Measurements from ENCODE around the gene DCHS1.

The DCHS1 gene

DNA sequence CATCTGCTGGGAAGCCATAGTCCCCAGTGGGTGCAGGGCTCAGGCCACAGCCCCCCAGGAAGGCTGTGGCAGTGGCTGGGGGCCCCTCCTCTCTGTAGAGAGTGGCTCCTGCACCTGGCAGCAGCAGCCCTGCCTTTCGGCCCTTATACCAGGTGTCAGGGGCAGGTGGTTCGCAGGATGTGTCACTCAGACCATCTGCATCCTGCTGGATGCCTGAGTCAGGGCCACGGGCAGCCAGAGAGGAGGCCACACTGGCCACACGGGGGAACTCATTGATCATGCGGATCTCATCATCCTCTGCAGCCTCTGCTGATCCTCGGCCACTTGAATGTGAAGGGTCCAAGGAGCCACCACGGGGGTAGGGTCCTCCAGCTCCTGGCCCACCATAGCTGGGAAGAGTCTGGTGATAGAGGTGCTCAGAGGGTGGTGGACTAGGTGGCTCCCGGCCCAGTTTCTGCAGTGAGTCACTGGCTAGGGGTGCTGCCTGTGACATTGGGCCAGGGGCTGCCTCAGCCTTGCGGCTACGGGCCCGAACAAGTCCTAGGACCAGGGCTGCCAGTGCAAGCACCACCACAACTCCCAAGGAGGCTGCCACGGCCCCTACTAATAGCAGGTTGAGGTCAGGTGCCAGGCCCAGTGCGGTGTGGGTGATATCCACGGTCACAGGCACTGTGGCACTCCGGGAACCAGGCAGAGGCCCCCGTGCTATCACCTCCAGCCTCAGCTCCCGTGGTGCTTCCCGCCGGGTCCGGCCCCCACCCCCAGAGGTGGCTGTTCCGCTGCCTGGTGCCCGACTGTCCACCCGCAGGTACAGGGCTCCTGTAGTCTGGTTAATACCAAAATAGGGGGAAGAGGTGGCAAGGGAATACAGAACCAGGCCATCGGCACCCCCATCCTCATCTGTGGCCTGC, 33.1 kb downstream of the DCHS1 start:
- no peak for DNase-seq (ENCODE audit: insufficient read length, low spot score)
- peak; percentile 55 for FAIRE-seq
- no peak for TF ChIP-seq POLR2AphosphoS5 (IDR thresholded peaks at IDR 0.05; ENCODE audit: low read depth, low read length)
- no peak for TF ChIP-seq POLR2A (IDR thresholded peaks at IDR 0.05; ENCODE audit: low read depth, low read length)
- no peak for TF ChIP-seq POU2F2 (IDR thresholded peaks at IDR 0.05; ENCODE audit: low read depth, low read length)
- no peak for TF ChIP-seq TAF1 (IDR thresholded peaks at IDR 0.05; ENCODE audit: low read depth, low read length)
- no peak for TF ChIP-seq SPI1 (IDR thresholded peaks at IDR 0.05; ENCODE audit: low read depth, low read length)
- TF ChIP-seq PAX5 (IDR thresholded peaks at IDR 0.05; ENCODE audit: insufficient read depth, low read length, severe bottlenecking) = no peak

GRCh38 chr11:6621711-6622211, 33.8 kb downstream of the DCHS1 start:
- TF ChIP-seq POLR2AphosphoS5 (IDR thresholded peaks at IDR 0.05; ENCODE audit: low read depth, low read length) (no peak), TAF1 (IDR thresholded peaks at IDR 0.05; ENCODE audit: low read depth, low read length) (no peak), PAX5 (IDR thresholded peaks at IDR 0.05; ENCODE audit: insufficient read depth, low read length, severe bottlenecking) (no peak), SPI1 (IDR thresholded peaks at IDR 0.05; ENCODE audit: low read depth, low read length) (no peak), POU2F2 (IDR thresholded peaks at IDR 0.05; ENCODE audit: low read depth, low read length) (no peak), POLR2A (IDR thresholded peaks at IDR 0.05; ENCODE audit: low read depth, low read length) (no peak)
- DNase-seq (ENCODE audit: insufficient read length, low spot score) (no peak), FAIRE-seq (no peak)

DNA sequence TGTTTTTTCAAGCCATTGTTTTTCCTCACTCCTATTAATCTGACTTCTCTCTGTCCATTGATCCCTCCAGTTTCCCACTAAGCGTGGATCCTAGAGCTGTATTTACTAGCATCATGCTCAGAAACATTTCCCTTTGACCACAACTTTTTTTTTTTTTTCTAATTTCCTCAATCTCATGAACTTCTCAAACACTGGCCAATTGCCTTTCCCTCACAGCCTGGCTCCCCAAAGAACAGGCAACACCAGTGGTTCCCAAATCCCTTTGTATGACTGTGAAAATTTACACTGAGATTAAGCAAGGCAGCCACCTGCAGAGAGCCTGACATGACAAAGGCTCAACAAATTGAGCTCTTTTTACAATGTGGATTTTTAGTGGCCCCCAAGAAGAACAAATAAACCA, 35.0 kb downstream of the DCHS1 start:
- TF ChIP-seq TAF1 (IDR thresholded peaks at IDR 0.05; ENCODE audit: low read depth, low read length) (no peak), PAX5 (IDR thresholded peaks at IDR 0.05; ENCODE audit: insufficient read depth, low read length, severe bottlenecking) (no peak), POLR2A (IDR thresholded peaks at IDR 0.05; ENCODE audit: low read depth, low read length) (no peak), SPI1 (IDR thresholded peaks at IDR 0.05; ENCODE audit: low read depth, low read length) (no peak), POU2F2 (IDR thresholded peaks at IDR 0.05; ENCODE audit: low read depth, low read length) (no peak), POLR2AphosphoS5 (IDR thresholded peaks at IDR 0.05; ENCODE audit: low read depth, low read length) (no peak)
- no peak for DNase-seq (ENCODE audit: insufficient read length, low spot score)
- no peak for FAIRE-seq

DNA sequence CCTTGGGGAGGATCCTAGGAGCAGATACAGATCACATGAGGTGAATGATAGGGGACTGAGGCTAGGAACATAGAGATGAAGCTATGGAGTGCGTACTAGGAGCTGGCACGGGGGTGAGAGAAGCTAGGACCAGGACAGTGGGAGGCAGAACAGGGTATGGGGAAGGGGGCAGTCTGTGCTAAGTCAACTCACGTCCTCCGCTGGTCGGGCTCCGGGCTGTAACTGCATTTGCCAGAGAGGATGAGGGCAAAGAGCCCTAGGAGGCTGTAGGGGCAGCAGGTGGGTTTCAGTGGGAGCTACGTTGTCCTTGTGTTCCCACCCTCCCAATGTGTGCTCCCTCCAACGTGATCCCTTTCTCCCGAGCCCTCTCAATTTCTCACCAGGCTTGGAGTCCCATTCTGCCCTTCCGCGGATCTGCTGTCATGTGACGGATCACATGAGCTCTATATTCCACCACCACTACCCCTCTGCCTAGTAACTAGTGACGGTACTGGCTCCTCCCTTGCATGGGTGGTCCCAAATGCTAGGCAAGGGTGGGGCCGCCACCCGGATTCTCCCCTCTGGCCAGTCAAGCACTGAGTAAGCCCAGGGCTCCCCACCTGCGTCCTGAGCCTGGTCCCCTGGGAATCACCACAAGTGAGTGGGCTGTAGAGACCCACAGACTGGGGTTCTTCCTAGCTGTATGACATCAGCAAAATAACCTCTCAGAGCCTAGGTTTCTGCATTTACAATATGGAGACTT, 36.4 kb downstream of the DCHS1 start, which contains the start of gene TPP1:
TSS of gene TPP1 (minus strand) at position 419 of the 742 bp plus-strand sequence. CDS start at position 397, 22 bp downstream.
- DNase-seq (ENCODE audit: insufficient read length, low spot score) (peak; percentile 93), FAIRE-seq (peak; percentile 100)
- TF ChIP-seq POU2F2 (IDR thresholded peaks at IDR 0.05; ENCODE audit: low read depth, low read length) (no peak), POLR2A (IDR thresholded peaks at IDR 0.05; ENCODE audit: low read depth, low read length) (peak; percentile 71; the same call in 1 of the 2 replicates), TAF1 (IDR thresholded peaks at IDR 0.05; ENCODE audit: low read depth, low read length) (peak; percentile 31; the same call in 1 of the 2 replicates), SPI1 (IDR thresholded peaks at IDR 0.05; ENCODE audit: low read depth, low read length) (no peak), POLR2AphosphoS5 (IDR thresholded peaks at IDR 0.05; ENCODE audit: low read depth, low read length) (peak; percentile 65; the same call in 1 of the 2 replicates)

DNA sequence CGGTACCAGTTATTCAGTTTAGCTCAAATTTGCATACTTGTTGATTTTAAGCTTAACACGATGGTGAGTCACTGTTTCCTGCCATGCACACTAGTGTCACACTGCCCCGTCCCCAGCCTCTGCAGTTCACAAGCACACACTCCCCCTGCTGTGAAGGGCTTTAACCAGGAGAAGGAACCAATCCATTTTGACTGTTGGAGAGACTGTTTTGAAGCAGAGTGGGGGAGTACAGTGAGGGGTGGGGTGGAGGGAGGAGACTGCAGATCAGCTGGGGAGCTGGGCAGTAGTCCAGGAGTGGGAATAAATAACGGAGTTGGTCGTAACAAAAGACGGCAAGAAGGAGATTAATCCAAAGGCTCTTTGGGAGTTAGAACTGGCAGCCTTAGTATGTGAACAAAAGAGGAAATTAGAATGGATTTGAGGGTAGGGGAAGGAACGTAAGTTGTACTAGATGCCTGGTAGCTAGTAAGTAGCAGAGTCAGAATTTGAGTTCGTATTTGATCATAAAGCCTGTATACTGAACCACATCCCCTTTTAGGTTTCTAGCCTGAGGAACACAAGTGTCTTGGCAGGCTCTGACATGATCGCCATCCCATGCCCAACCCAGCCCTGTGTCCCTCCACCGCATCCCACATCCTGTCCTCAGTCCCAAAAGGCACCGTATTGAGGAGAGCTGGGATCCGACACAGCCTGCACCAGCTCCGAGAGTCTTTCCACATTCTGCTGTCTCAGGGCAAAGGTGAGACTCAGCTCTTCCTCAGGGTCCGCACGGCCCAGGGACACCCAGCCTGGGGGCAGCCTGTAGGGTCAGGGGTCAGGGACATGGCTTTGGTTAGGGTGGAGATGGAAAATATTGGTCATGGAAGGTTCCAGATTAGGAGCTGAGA, 37.2 kb downstream of the DCHS1 start:
- DNase-seq (ENCODE audit: insufficient read length, low spot score) (no peak), FAIRE-seq (peak; percentile 79)
- TF ChIP-seq SPI1 (IDR thresholded peaks at IDR 0.05; ENCODE audit: low read depth, low read length) (peak; percentile 83), PAX5 (IDR thresholded peaks at IDR 0.05; ENCODE audit: insufficient read depth, low read length, severe bottlenecking) (no peak), POU2F2 (IDR thresholded peaks at IDR 0.05; ENCODE audit: low read depth, low read length) (peak; percentile 39; the same call in 1 of the 2 replicates), POLR2AphosphoS5 (IDR thresholded peaks at IDR 0.05; ENCODE audit: low read depth, low read length) (0 out of 2 replicates have a peak, but pooled peaks have one; percentile 17), TAF1 (IDR thresholded peaks at IDR 0.05; ENCODE audit: low read depth, low read length) (no peak), POLR2A (IDR thresholded peaks at IDR 0.05; ENCODE audit: low read depth, low read length) (no peak)

GRCh38 chr11:6617315-6617781, 38.3 kb downstream of the DCHS1 start:
- DNase-seq (ENCODE audit: insufficient read length, low spot score) = no peak
- no peak for TF ChIP-seq PAX5 (IDR thresholded peaks at IDR 0.05; ENCODE audit: insufficient read depth, low read length, severe bottlenecking)
- no peak for TF ChIP-seq SPI1 (IDR thresholded peaks at IDR 0.05; ENCODE audit: low read depth, low read length)
- TF ChIP-seq POLR2A (IDR thresholded peaks at IDR 0.05; ENCODE audit: low read depth, low read length) = no peak
- TF ChIP-seq POLR2AphosphoS5 (IDR thresholded peaks at IDR 0.05; ENCODE audit: low read depth, low read length) = no peak
- TF ChIP-seq POU2F2 (IDR thresholded peaks at IDR 0.05; ENCODE audit: low read depth, low read length) = no peak
- no peak for TF ChIP-seq TAF1 (IDR thresholded peaks at IDR 0.05; ENCODE audit: low read depth, low read length)
- no peak for FAIRE-seq

GRCh38 chr11:6616596-6617250, 38.9 kb downstream of the DCHS1 start:
- TF ChIP-seq TAF1 (IDR thresholded peaks at IDR 0.05; ENCODE audit: low read depth, low read length) (no peak), PAX5 (IDR thresholded peaks at IDR 0.05; ENCODE audit: insufficient read depth, low read length, severe bottlenecking) (no peak)
- FAIRE-seq (no peak), DNase-seq (ENCODE audit: insufficient read length, low spot score) (no peak)

Measured in GM12891 (cell line).